Esophagus squamous epithelium (tissue), 5 donors: Measurements from ENCODE around the gene CALN1. TPM values are rescaled to one million over a fixed set of nuclear protein-coding genes. Genes with fewer than 3 reads are reported as not detected.

ENCODE experiments used
- DNase-seq: peaks from one replicate; lab custom pipeline; 2025; lab: John Stamatoyannopoulos, UW
- H3K27ac ChIP-seq, 4 donors: fragments of 200-600 bp; sonication (generic); one replicate each; pipeline ENCODE4 v1.5.1; 2016 to 2019; ENCODE audit warnings: mild to moderate bottlenecking in 1 of 4
- H3K27me3 ChIP-seq, 4 donors: fragments of 200-600 bp; sonication (generic); 1 replicate in 3 of 4; 2 replicates in 1 of 4; pipeline versions ENCODE4 v1.5.1 to v1.6.0; 2017 to 2021; ENCODE audit warnings: antibody characterized with exemption in 1 of 4
- H3K36me3 ChIP-seq, 3 donors: fragments of 200-600 bp; sonication (generic); one replicate each; pipeline ENCODE4 v1.5.1; 2016 to 2019
- H3K4me1 ChIP-seq, 3 donors: fragments of 200-600 bp; sonication (generic); one replicate each; pipeline ENCODE4 v1.5.1; 2017 to 2019
- H3K4me3 ChIP-seq, 4 donors: fragments of 200-600 bp; sonication (generic); 1 replicate in 3 of 4; 2 replicates in 1 of 4; pipeline ENCODE4 v1.5.1; 2016 to 2019; ENCODE audit warnings: mild to moderate bottlenecking in 2 of 4, moderate library complexity in 1 of 4
- H3K9me3 ChIP-seq, 3 donors: fragments of 200-600 bp; sonication (generic); one replicate each; pipeline ENCODE4 v1.5.1; 2016 to 2019
- CTCF ChIP-seq, 6 experiments: fragments of 450-650 bp in 4 of 6; fragments of 200-600 bp in 2 of 6; sonication (generic) in 2 of 6; IDR thresholded peaks; one replicate each; pipeline ENCODE4 v1.5.1; 2016 to 2019; ENCODE audit warnings: antibody characterized with exemption in 6 of 6, mild to moderate bottlenecking in 4 of 6, moderate library complexity in 4 of 6
- POLR2A ChIP-seq, 4 donors: fragments of 450-650 bp; IDR thresholded peaks; one replicate each; pipeline ENCODE4 v1.6.1; 2017; ENCODE audit warnings: antibody characterized with exemption in 4 of 4, mild to moderate bottlenecking in 4 of 4, moderate library complexity in 3 of 4
- WGBS, 2 donors: methylation state at CpG; one replicate each; pipeline ENCODE4 v1.1.5; 2018; 5-methylcytosine and 5-hydroxymethylcytosine counted together
- intact Hi-C: fragments of 100-400 bp; cut with DNase I; formaldehyde crosslinking; loops from one replicate; pipeline ENCODE4 v1.15.0; 2022
- total RNA-seq, 4 donors: library from RNA; depleted of rRNA; stranded (reverse); fragments of >200 nt; gene quantifications; one replicate each; pipeline ENCODE4 v1.1.0, GENCODE V29; 2016
- donor health status: DM: yes; HTN: yes; CAD: no.

CALN1 gene
- total RNA-seq, 4 donors from 2014 or later = 0.83 TPM; not detected in 3

- peaks cover 0 to 17% (median 3%) of the 10 kb centered on the region in 3 donors for H3K9me3 ChIP-seq
- H3K27me3 ChIP-seq = no peaks in the 10 kb centered on the region
- intact Hi-C loops = no loop called here
- WGBS, 2 donors = 25 to 43% methylated on average over 7 of the region's 7 CpGs
- no peak for DNase-seq
- H3K27ac ChIP-seq = no peak overlapping the region
- H3K4me1 ChIP-seq = no peaks in the 10 kb centered on the region
- no peak overlapping the region for H3K4me3 ChIP-seq
- H3K36me3 ChIP-seq = no peaks in the 10 kb centered on the region
- no peak for TF ChIP-seq POLR2A (IDR thresholded peaks at IDR 0.05)
- TF ChIP-seq CTCF (IDR thresholded peaks at IDR 0.05) = no peak
Observed at GRCh38 chr7:71886046-71886445, 526.1 kb downstream of the CALN1 start.

GRCh38 chr7:71885487-71885886, 526.7 kb downstream of the CALN1 start:
- intact Hi-C loops = no loop called here
- H3K27me3 ChIP-seq = no peaks in the 10 kb centered on the region

GRCh38 chr7:71883415-71883814, 528.7 kb downstream of the CALN1 start:
- Histone ChIP-seq H3K9me3 (peaks cover 0 to 17% (median 3%) of the 10 kb centered on the region in 3 donors), H3K27me3 (no peaks in the 10 kb centered on the region), H3K27ac (no peak overlapping the region), H3K36me3 (no peaks in the 10 kb centered on the region), H3K4me3 (no peak overlapping the region), H3K4me1 (no peaks in the 10 kb centered on the region)
- intact Hi-C loops = no loop called here
- no peak for DNase-seq
- WGBS, 2 donors = 64 to 81% methylated on average over 5 of the region's 5 CpGs
- TF ChIP-seq POLR2A (IDR thresholded peaks at IDR 0.05) (no peak), CTCF (IDR thresholded peaks at IDR 0.05) (no peak)

More at GRCh38 chr7:71885487-71885886, 526.7 kb downstream of the CALN1 start:
- no peak for DNase-seq
- TF ChIP-seq POLR2A (IDR thresholded peaks at IDR 0.05) = no peak
- TF ChIP-seq CTCF (IDR thresholded peaks at IDR 0.05) = no peak
- Histone ChIP-seq H3K9me3 (peaks cover 0 to 17% (median 3%) of the 10 kb centered on the region in 3 donors), H3K36me3 (no peaks in the 10 kb centered on the region), H3K27ac (no peak overlapping the region), H3K4me1 (no peaks in the 10 kb centered on the region), H3K4me3 (no peak overlapping the region)
- 49 to 60% methylated on average over 5 of the region's 5 CpGs for WGBS, 2 donors

GRCh38 chr7:71871446-71871845, 540.7 kb downstream of the CALN1 start:
- 63 to 69% methylated on average over 3 to 4 of the region's 4 CpGs for WGBS, 2 donors
- no peaks in the 10 kb centered on the region for H3K9me3 ChIP-seq
- intact Hi-C loops = no loop called here
- H3K4me3 ChIP-seq = no peak overlapping the region
- no peaks in the 10 kb centered on the region for H3K4me1 ChIP-seq
- no peak for DNase-seq
- TF ChIP-seq POLR2A (IDR thresholded peaks at IDR 0.05) (no peak), CTCF (IDR thresholded peaks at IDR 0.05) (no peak)
- H3K27ac ChIP-seq = no peak overlapping the region
- H3K27me3 ChIP-seq = no peaks in the 10 kb centered on the region
- no peaks in the 10 kb centered on the region for H3K36me3 ChIP-seq

GRCh38 chr7:71870812-71871211, 541.3 kb downstream of the CALN1 start:
- H3K27ac ChIP-seq = no peak overlapping the region
- intact Hi-C loops = no loop called here
- H3K4me3 ChIP-seq = no peak overlapping the region
- no peaks in the 10 kb centered on the region for H3K9me3 ChIP-seq
- H3K27me3 ChIP-seq = no peaks in the 10 kb centered on the region
- H3K4me1 ChIP-seq = no peaks in the 10 kb centered on the region
- TF ChIP-seq CTCF (IDR thresholded peaks at IDR 0.05) (no peak), POLR2A (IDR thresholded peaks at IDR 0.05) (no peak)
- H3K36me3 ChIP-seq = no peaks in the 10 kb centered on the region
- WGBS, 2 donors = 29 to 39% methylated on average over 2 of the region's 2 CpGs
- no peak for DNase-seq
